A673 (cell line): ENCODE results near the gene SUV39H1. TPM values are rescaled to one million over a fixed set of nuclear protein-coding genes. Genes with fewer than 3 reads are reported as not detected.

ENCODE experiments used
- BruUV-seq: library from RNA; stranded (reverse); fragments of 400-500 nt; replicated peaks from 2 replicates; lab custom pipeline; 2021; lab: Mats Ljungman, UMichigan
- CTCF ChIA-PET: fragments of 300-600 bp; sonication (Branson Sonifier 250); formaldehyde crosslinking; loops from one replicate; lab custom pipeline; 2022; ENCODE audit warnings: antibody characterized with exemption; lab: Charles Lee
- POLR2A ChIA-PET: fragments of 300-600 bp; sonication (Branson Sonifier 250); formaldehyde crosslinking; loops from one replicate; lab custom pipeline; 2022; ENCODE audit warnings: antibody characterized with exemption; ENCODE audit not compliant: low non-redundant PET; lab: Charles Lee
- DNase-seq: peaks from one replicate; pipeline ENCODE4 v3.0.0-alpha.2; 2015; ENCODE audit warnings: low spot score
- H3K27ac ChIP-seq: fragments of 200-600 bp; sonication (generic); 2 replicates; pipeline ENCODE4 v1.5.1; 2016; ENCODE audit warnings: mixed run types, low read depth, mild to moderate bottlenecking, mixed read lengths, antibody characterized with exemption, low read length; ENCODE audit not compliant: poor library complexity, severe bottlenecking
- H3K27me3 ChIP-seq: fragments of 200-600 bp; sonication (generic); replicated peaks from 2 replicates; pipeline ENCODE4 v1.6.1; 2017; ENCODE audit warnings: mixed run types, low read depth, mild to moderate bottlenecking, mixed read lengths, antibody characterized with exemption, low read length; ENCODE audit not compliant: insufficient read depth, poor library complexity
- H3K36me3 ChIP-seq: fragments of 200-600 bp; sonication (generic); 2 replicates; pipeline ENCODE4 v1.6.1; 2016; ENCODE audit warnings: mixed run types, mild to moderate bottlenecking, mixed read lengths, antibody characterized with exemption, low read length; ENCODE audit not compliant: insufficient read depth, poor library complexity, severe bottlenecking
- H3K4me1 ChIP-seq: fragments of 200-600 bp; sonication (generic); 2 replicates; pipeline ENCODE4 v1.6.1; 2017; ENCODE audit warnings: mixed run types, mild to moderate bottlenecking, mixed read lengths, antibody characterized with exemption, low read length; ENCODE audit not compliant: insufficient read depth, poor library complexity, severe bottlenecking
- H3K4me3 ChIP-seq: fragments of 200-600 bp; sonication (generic); 2 replicates; pipeline ENCODE4 v1.5.1; 2016; ENCODE audit warnings: low read depth, mixed run types, mild to moderate bottlenecking, mixed read lengths, low read length; ENCODE audit not compliant: poor library complexity, severe bottlenecking
- H3K9me3 ChIP-seq: fragments of 200-600 bp; sonication (generic); 2 replicates; pipeline ENCODE4 v1.6.1; 2016; ENCODE audit warnings: mixed run types, low read depth, mild to moderate bottlenecking, mixed read lengths, antibody characterized with exemption, low read length; ENCODE audit not compliant: poor library complexity, severe bottlenecking
- EZH2 ChIP-seq: fragments of 200-600 bp; sonication (generic); IDR thresholded peaks from 2 replicates; pipeline ENCODE4 v1.6.1; 2017; ENCODE audit warnings: borderline replicate concordance, low read depth, mild to moderate bottlenecking, mixed read lengths, antibody characterized with exemption, low read length; ENCODE audit not compliant: poor library complexity, severe bottlenecking
- intact Hi-C: fragments of 100-400 bp; cut with micrococcal nuclease; formaldehyde crosslinking; loops from one replicate; pipeline ENCODE4 v1.10.0; 2022; ENCODE audit not compliant: unreplicated experiment
- total RNA-seq: library from RNA; stranded (reverse); gene quantifications from 2 replicates; pipeline ENCODE4 v1.2.3, GENCODE V29; 2021
- TF ChIP-seq, protein P1 (sequence below): fragments of 300-800, 200-600 bp; sonication (generic); conservative IDR thresholded peaks from 2 replicates; pipeline ENCODE4 v1.5.1; 2017; ENCODE audit warnings: low read depth, mild to moderate bottlenecking, antibody characterized with exemption, low read length, moderate library complexity, mixed read lengths

Gene SUV39H1
- total RNA-seq, 1 experiment from 2014 or later = 29.9 TPM

DNA sequence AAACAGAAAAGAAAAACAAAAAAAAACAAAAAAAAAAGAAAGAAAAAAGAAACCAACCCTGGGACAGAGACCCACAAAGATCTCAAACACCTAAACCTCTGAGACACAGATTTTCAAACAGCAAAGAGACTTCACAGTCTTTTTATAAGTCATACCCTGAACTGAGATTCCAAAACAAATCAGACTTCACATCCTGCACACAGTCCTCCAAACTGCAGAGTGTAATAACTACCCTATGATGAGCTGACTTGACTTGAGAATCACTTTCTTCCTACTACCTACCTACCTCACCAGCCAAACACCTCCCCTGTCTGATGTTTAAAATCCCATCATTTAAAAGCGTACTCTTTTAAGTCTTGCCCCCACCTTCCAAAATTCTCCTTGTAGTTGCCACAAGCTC lies 39.8 kb downstream of the SUV39H1 start:
- Histone ChIP-seq H3K4me1 (no peaks in the 10 kb centered on the region), H3K36me3 (no peaks in the 10 kb centered on the region), H3K4me3 (peak overlapping the region; percentile 53), H3K9me3 (no peaks in the 10 kb centered on the region), H3K27ac (no peak overlapping the region), H3K27me3 (no peaks in the 10 kb centered on the region)
- TF ChIP-seq EZH2 = no peak
- TF ChIP-seq, protein P1, sequence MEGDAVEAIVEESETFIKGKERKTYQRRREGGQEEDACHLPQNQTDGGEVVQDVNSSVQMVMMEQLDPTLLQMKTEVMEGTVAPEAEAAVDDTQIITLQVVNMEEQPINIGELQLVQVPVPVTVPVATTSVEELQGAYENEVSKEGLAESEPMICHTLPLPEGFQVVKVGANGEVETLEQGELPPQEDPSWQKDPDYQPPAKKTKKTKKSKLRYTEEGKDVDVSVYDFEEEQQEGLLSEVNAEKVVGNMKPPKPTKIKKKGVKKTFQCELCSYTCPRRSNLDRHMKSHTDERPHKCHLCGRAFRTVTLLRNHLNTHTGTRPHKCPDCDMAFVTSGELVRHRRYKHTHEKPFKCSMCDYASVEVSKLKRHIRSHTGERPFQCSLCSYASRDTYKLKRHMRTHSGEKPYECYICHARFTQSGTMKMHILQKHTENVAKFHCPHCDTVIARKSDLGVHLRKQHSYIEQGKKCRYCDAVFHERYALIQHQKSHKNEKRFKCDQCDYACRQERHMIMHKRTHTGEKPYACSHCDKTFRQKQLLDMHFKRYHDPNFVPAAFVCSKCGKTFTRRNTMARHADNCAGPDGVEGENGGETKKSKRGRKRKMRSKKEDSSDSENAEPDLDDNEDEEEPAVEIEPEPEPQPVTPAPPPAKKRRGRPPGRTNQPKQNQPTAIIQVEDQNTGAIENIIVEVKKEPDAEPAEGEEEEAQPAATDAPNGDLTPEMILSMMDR = no peak
- DNase-seq = no peak
- ChIA-PET POLR2A (no interaction called here), CTCF (no interaction called here)
- BruUV-seq = no TSS peak
- intact Hi-C loops = no loop called here

DNA sequence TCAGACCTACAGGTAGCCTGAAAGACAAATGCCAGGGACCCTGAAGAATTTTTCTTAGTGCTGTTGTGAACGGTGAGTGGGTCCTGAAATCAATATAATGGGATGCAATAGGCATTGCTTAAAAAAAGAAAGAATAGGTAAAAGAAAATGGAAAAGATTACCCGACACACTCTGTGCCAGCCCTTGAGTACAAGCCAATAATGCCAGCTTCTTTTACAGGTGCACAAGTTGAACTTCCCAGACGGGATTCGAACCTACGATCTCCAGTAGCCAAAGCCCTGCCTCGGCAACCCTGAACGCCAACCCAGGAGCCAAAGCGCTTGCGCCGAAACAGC lies 40.3 kb downstream of the SUV39H1 start:
- intact Hi-C loops = no loop called here
- CTCF ChIA-PET = no interaction called here
- BruUV-seq = TSS peak; percentile 72

DNA sequence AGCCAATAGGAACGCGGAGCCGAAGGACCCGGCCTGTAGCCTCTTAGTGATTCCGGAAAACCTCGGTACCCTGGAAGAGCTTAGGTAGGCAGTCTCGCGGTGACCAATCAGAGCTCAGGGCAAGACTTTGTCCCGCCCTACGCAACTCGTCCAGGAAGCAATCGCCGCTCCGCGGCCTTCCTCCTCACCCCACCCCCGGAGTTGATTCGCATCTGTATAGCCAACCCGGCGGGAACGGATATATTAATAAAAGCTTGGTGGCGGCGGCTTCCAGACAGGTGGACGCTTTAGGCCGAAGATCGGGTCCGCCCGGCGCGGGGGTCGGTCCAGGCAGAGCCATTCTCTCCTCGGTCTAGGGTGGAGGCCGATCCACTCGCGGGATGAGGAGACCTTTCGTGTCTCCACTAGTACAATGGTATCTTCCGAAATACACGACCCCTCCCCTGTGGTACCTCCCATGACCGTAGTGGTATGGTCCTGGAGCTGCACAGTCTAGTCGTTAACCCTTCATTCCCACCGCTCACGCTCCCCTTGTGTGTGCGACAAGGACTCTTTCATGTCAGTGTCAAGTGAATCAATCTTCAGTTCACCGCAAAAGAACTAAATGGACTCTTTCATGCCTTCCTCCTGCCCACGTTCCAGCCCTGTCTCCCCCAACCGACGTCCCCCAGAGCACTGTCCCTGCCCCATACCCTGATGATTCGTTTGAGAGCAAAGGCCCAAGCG lies 40.8 kb downstream of the SUV39H1 start:
- Histone ChIP-seq H3K36me3 (no peaks in the 10 kb centered on the region), H3K9me3 (no peaks in the 10 kb centered on the region), H3K27ac (peak overlapping the region; percentile 88), H3K4me3 (peak overlapping the region; percentile 53), H3K27me3 (no peaks in the 10 kb centered on the region), H3K4me1 (no peaks in the 10 kb centered on the region)
- peak; percentile 98 for DNase-seq
- intact Hi-C loops = no loop called here
- ChIA-PET POLR2A (interaction anchor here (0.6 kb wide), 1 partner anchor 154 kb away, joined by 3 read pairs; no protein-coding TSS in a partner anchor), CTCF (no interaction called here)
- BruUV-seq = TSS peak; percentile 99
- TF ChIP-seq, protein P1 = no peak
- no peak for TF ChIP-seq EZH2

More for the DNA sequence above, 40.3 kb downstream of the SUV39H1 start:
- H3K9me3 ChIP-seq = no peaks in the 10 kb centered on the region
- TF ChIP-seq, protein P1 = no peak
- no peak for TF ChIP-seq EZH2
- no peak overlapping the region for H3K27ac ChIP-seq
- H3K27me3 ChIP-seq = no peaks in the 10 kb centered on the region
- H3K36me3 ChIP-seq = no peaks in the 10 kb centered on the region
- H3K4me1 ChIP-seq = no peaks in the 10 kb centered on the region
- DNase-seq = no peak
- POLR2A ChIA-PET = no interaction called here
- H3K4me3 ChIP-seq = peak overlapping the region; percentile 53
